OCI-LY7 (cell line): ENCODE results near the gene CDC25B. TPM values are rescaled to one million over a fixed set of nuclear protein-coding genes. Genes with fewer than 3 reads are reported as not detected.

Source experiments
- BruUV-seq: library from RNA; stranded (reverse); fragments of 400-500 nt; replicated peaks from 2 replicates; lab custom pipeline; 2021; lab: Mats Ljungman, UMichigan
- CTCF ChIA-PET: fragments of 300-600 bp; sonication (Branson Sonifier 250); formaldehyde crosslinking; loops from one replicate; lab custom pipeline; 2022; ENCODE audit warnings: antibody characterized with exemption; ENCODE audit not compliant: unreplicated experiment; lab: Charles Lee
- POLR2A ChIA-PET: fragments of 300-600 bp; sonication (Branson Sonifier 250); formaldehyde crosslinking; loops from one replicate; lab custom pipeline; 2022; ENCODE audit warnings: antibody characterized with exemption; lab: Charles Lee
- DNase-seq: peaks from one replicate; pipeline ENCODE4 v3.0.0-alpha.2; 2015; ENCODE audit warnings: low spot score
- H2AFZ ChIP-seq: fragments of 200-600 bp; sonication (generic), shearing (Covaris generic); 2 replicates; pipeline ENCODE4 v1.6.1; 2014; ENCODE audit warnings: mild to moderate bottlenecking, antibody characterized with exemption, low read length, moderate library complexity
- H3K27ac ChIP-seq: fragments of 200-600 bp; sonication (generic); 2 replicates; pipeline ENCODE4 v1.5.1; 2014; ENCODE audit warnings: mixed run types, low read depth, mild to moderate bottlenecking, moderate library complexity, low read length, inconsistent platforms; ENCODE audit not compliant: poor library complexity, severe bottlenecking
- H3K36me3 ChIP-seq: fragments of 200-600 bp; sonication (generic); 2 replicates; pipeline ENCODE4 v1.6.1; 2014; ENCODE audit warnings: mild to moderate bottlenecking, antibody characterized with exemption, low read length, moderate library complexity, mixed read lengths; ENCODE audit not compliant: insufficient read depth
- H3K4me1 ChIP-seq: fragments of 200-600 bp; sonication (generic); 2 replicates; pipeline ENCODE4 v1.5.1; 2014; ENCODE audit warnings: mild to moderate bottlenecking, low read length; ENCODE audit not compliant: insufficient read depth, poor library complexity, severe bottlenecking
- H3K4me2 ChIP-seq: fragments of 200-600 bp; sonication (generic); 2 replicates; pipeline ENCODE4 v1.6.1; 2014; ENCODE audit warnings: mild to moderate bottlenecking, low read length
- H3K4me3 ChIP-seq: fragments of 200-600 bp; sonication (generic); 2 replicates; pipeline ENCODE4 v1.5.1; 2014; ENCODE audit warnings: mild to moderate bottlenecking, low read depth, low read length; ENCODE audit not compliant: poor library complexity, severe bottlenecking
- H3K79me2 ChIP-seq: fragments of 200-600 bp; sonication (generic); 2 replicates; pipeline ENCODE4 v1.6.1; 2016; ENCODE audit warnings: low read depth, mild to moderate bottlenecking, low read length, moderate library complexity, mixed read lengths; ENCODE audit not compliant: insufficient read depth
- H3K9me2 ChIP-seq: fragments of 200-600 bp; sonication (generic); 2 replicates; pipeline ENCODE4 v1.6.1; 2016; ENCODE audit warnings: mild to moderate bottlenecking, low read length, mixed read lengths; ENCODE audit not compliant: insufficient read depth
- H3K9me3 ChIP-seq: fragments of 200-600 bp; sonication (generic); 2 replicates; pipeline ENCODE4 v1.6.1; 2014; ENCODE audit warnings: mild to moderate bottlenecking, mixed run types, low read length, mixed read lengths
- H4K20me1 ChIP-seq: fragments of 200-600 bp; sonication (generic); 2 replicates; pipeline ENCODE4 v1.6.1; 2014; ENCODE audit warnings: mild to moderate bottlenecking, antibody characterized with exemption, low read length, moderate library complexity, mixed read lengths; ENCODE audit not compliant: insufficient read depth
- EZH2phosphoT487 ChIP-seq: fragments of 200-600 bp; sonication (generic); IDR thresholded peaks from 2 replicates; pipeline ENCODE4 v1.6.1; 2018; ENCODE audit warnings: low read depth, borderline replicate concordance, mild to moderate bottlenecking, mixed run types, antibody characterized with exemption, low read length, moderate library complexity, mixed read lengths
- intact Hi-C: fragments of 100-400 bp; cut with micrococcal nuclease; formaldehyde crosslinking; loops from one replicate; pipeline ENCODE4 v1.10.0; 2022; ENCODE audit not compliant: unreplicated experiment
- total RNA-seq, 2 experiments: library from RNA; depleted of rRNA in 1 of 2; stranded (reverse); fragments of >200 nt in 1 of 2; shearing (Covaris generic) in 1 of 2; gene quantifications; 2 replicates each; pipeline ENCODE4 v1.2.3, GENCODE V29; 2014 to 2022
- TF ChIP-seq, protein P1 (sequence below): fragments of 200-600 bp; sonication (generic); conservative IDR thresholded peaks from 2 replicates; pipeline ENCODE4 v1.5.1; 2014; ENCODE audit warnings: mild to moderate bottlenecking, antibody characterized with exemption, low read length, moderate library complexity, mixed read lengths

CDC25B gene
- total RNA-seq, 2 experiments from 2014 or later, result 89.2 to 119 TPM

DNA sequence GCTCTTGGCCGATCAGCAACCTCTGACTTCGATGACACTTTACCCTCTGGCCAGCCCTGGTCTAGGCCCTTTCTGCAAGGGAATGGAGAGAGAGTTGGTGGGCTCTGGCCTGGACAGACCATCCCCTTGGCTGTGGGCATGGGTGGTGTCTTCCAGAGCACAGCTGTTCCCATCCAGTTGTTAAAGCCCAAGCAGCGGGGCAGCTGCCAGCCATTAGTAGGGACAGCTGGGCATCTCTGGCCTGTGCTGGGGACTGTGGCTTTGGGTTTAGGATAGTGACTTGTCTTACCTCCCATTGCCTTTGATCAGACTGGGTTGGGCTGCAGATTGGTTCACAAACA is 2.8 kb downstream of the CDC25B start:
- H3K4me1 ChIP-seq, result peaks cover 47% of the 10 kb centered on the region
- no peak for DNase-seq
- H3K79me2 ChIP-seq, result peaks cover 31% of the 10 kb centered on the region
- no peaks in the 10 kb centered on the region; the same call in 1 of the 2 replicates for H4K20me1 ChIP-seq
- peak overlapping the region; percentile 91 for H3K4me3 ChIP-seq
- intact Hi-C loops, result no loop called here
- H3K27ac ChIP-seq, result peak overlapping the region; percentile 83
- no peak overlapping the region; the same call in 1 of the 2 replicates for H2AFZ ChIP-seq
- no peaks in the 10 kb centered on the region for H3K9me3 ChIP-seq
- TF ChIP-seq EZH2phosphoT487, result no peak
- TF ChIP-seq, protein P1, sequence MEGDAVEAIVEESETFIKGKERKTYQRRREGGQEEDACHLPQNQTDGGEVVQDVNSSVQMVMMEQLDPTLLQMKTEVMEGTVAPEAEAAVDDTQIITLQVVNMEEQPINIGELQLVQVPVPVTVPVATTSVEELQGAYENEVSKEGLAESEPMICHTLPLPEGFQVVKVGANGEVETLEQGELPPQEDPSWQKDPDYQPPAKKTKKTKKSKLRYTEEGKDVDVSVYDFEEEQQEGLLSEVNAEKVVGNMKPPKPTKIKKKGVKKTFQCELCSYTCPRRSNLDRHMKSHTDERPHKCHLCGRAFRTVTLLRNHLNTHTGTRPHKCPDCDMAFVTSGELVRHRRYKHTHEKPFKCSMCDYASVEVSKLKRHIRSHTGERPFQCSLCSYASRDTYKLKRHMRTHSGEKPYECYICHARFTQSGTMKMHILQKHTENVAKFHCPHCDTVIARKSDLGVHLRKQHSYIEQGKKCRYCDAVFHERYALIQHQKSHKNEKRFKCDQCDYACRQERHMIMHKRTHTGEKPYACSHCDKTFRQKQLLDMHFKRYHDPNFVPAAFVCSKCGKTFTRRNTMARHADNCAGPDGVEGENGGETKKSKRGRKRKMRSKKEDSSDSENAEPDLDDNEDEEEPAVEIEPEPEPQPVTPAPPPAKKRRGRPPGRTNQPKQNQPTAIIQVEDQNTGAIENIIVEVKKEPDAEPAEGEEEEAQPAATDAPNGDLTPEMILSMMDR, result no peak
- CTCF ChIA-PET, result interaction anchor here (1.9 kb wide), 1 partner anchor 21 kb away, joined by 9 read pairs; the partner anchor contains the start of gene AP5S1
- no peaks in the 10 kb centered on the region for H3K9me2 ChIP-seq
- H3K4me2 ChIP-seq, result peak overlapping the region; percentile 100
- POLR2A ChIA-PET, result no interaction called here
- BruUV-seq, result no TSS peak
- H3K36me3 ChIP-seq, result peaks cover 58% of the 10 kb centered on the region

DNA sequence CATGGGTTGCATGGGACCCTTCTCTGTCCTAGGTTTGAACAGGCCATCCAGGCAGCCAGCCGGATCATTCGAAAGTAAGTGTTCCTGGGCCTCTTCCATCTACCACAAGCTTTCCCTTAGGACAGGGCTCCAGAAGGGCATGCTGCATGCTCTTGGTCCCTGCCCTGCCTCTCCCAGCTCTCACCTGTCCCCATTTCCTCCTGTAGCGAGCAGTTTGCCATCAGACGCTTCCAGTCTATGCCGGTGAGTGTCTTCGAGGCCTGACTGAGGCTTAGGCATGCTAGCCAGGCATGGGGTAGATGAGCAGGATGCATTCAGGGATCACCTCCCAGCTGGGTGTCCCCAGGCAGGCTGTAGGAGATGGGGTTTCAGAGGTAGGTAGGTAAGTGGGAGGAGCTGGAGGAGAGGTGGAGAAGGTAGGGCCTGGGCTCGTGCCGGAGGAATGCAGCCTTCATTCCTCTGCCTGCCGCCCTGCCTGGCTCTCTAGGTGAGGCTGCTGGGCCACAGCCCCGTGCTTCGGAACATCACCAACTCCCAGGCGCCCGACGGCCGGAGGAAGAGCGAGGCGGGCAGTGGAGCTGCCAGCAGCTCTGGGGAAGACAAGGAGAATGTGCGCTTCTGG is 4.3 kb downstream of the CDC25B start:
- Histone ChIP-seq H3K36me3 (peaks cover 72% of the 10 kb centered on the region), H3K4me3 (peak overlapping the region; percentile 91)

More for the DNA sequence above, 4.3 kb downstream of the CDC25B start:
- no peak overlapping the region for H2AFZ ChIP-seq
- peaks cover 33% of the 10 kb centered on the region for H3K4me1 ChIP-seq
- BruUV-seq, result no TSS peak
- H3K4me2 ChIP-seq, result peak overlapping the region; percentile 100
- peak overlapping the region; percentile 83 for H3K27ac ChIP-seq
- peaks cover 31% of the 10 kb centered on the region for H3K79me2 ChIP-seq
- intact Hi-C loops, result no loop called here
- H4K20me1 ChIP-seq, result no peaks in the 10 kb centered on the region; the same call in 1 of the 2 replicates
- TF ChIP-seq EZH2phosphoT487, result no peak
- TF ChIP-seq, protein P1, result no peak
- H3K9me3 ChIP-seq, result no peaks in the 10 kb centered on the region
- DNase-seq, result no peak
- ChIA-PET CTCF (interaction anchor here (1.5 to 1.9 kb wide), 2 partner anchors 18 to 20 kb away, joined by 5 to 9 read pairs; partner anchors contain the start of gene AP5S1), POLR2A (interaction anchor here (0.9 to 1.6 kb wide), 4 partner anchors 11 to 20 kb away, joined by 3 to 8 read pairs (median 4); no protein-coding TSS in a partner anchor)
- H3K9me2 ChIP-seq, result no peaks in the 10 kb centered on the region
